ENCODE data around the gene POU2F2. TPM values are rescaled to one million over a fixed set of nuclear protein-coding genes. Genes with fewer than 3 reads are reported as not detected.

The POU2F2 gene
- total RNA-seq, 2 donors from 2014 or later, result 1.8 to 2.6 TPM

DNA sequence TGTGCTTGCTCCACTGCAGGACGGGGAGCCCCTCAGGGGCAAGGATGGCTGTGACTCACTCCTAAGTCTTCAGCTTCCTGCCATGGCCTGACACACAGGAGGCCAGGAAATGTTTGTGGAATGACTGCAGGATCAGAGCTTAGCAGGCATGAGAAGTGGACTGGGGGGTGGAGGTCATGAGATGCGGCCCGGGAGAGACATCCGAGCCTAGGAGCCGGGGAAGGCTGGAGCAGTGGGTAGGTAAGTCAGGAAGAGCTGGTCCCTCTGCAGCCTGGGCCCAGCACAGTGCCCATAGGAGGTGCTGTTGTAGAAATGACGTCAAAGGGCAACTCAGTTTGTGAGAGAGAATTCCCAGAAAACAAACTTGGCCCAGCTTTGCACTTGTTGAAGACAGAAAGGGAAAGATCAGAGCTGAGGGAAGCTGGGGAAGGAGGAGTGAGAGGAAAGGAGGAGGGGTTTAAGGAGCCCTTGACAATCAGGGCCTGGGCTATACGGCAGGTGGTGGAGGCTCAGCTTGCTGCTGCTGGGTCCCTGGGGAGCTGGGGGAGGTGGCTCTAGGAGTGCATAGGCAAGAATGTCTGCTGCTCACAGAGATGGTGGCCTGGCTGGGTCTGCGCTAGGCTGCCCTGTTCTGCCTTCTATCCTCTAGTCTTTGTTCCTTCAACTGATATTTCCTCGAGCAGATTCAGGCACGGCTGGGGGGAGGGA lies 18.5 kb downstream of the POU2F2 start:
- H3K27me3 ChIP-seq (ENCODE audit: control insufficient read depth, insufficient read depth, low read length, poor library complexity, severe bottlenecking), result no peaks in the 10 kb centered on the region
- Mint-ChIP-seq H3K9me3 (no peaks in the 10 kb centered on the region), H3K36me3 (ENCODE audit: low read depth) (no peaks in the 10 kb centered on the region), H3K4me3 (no peak overlapping the region), H3K27ac (peak overlapping the region; percentile 5), H3K4me1 (peaks cover 9% of the 10 kb centered on the region), H3K27me3 (ENCODE audit: insufficient read depth) (peaks cover 2% of the 10 kb centered on the region)
- H3K9me3 ChIP-seq (ENCODE audit: control insufficient read depth, low read length), result no peaks in the 10 kb centered on the region
- TF ChIP-seq, protein P1, sequence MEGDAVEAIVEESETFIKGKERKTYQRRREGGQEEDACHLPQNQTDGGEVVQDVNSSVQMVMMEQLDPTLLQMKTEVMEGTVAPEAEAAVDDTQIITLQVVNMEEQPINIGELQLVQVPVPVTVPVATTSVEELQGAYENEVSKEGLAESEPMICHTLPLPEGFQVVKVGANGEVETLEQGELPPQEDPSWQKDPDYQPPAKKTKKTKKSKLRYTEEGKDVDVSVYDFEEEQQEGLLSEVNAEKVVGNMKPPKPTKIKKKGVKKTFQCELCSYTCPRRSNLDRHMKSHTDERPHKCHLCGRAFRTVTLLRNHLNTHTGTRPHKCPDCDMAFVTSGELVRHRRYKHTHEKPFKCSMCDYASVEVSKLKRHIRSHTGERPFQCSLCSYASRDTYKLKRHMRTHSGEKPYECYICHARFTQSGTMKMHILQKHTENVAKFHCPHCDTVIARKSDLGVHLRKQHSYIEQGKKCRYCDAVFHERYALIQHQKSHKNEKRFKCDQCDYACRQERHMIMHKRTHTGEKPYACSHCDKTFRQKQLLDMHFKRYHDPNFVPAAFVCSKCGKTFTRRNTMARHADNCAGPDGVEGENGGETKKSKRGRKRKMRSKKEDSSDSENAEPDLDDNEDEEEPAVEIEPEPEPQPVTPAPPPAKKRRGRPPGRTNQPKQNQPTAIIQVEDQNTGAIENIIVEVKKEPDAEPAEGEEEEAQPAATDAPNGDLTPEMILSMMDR (conservative IDR thresholded peaks at IDR 0.05), result peak; percentile 62
- WGBS, 2 experiments (ENCODE audit: insufficient coverage in 1 of 2, insufficient read length in 1 of 2), result 44 to 63% methylated on average over 6 to 10 of the region's 10 CpGs
- H3K4me1 ChIP-seq (ENCODE audit: control insufficient read depth, insufficient read depth, low read length), result no peaks in the 10 kb centered on the region
- DNase-seq, result peak; percentile 84
- no peak overlapping the region for H3K9ac ChIP-seq (ENCODE audit: extremely low read depth, low read length, poor library complexity, severe bottlenecking)
- no peaks in the 10 kb centered on the region for H3K36me3 ChIP-seq (ENCODE audit: control insufficient read depth, insufficient read depth, low read length)
- no peak overlapping the region for H3K27ac ChIP-seq (ENCODE audit: low read depth, low read length)
- H3K4me3 ChIP-seq (ENCODE audit: low read length), result no peak overlapping the region

DNA sequence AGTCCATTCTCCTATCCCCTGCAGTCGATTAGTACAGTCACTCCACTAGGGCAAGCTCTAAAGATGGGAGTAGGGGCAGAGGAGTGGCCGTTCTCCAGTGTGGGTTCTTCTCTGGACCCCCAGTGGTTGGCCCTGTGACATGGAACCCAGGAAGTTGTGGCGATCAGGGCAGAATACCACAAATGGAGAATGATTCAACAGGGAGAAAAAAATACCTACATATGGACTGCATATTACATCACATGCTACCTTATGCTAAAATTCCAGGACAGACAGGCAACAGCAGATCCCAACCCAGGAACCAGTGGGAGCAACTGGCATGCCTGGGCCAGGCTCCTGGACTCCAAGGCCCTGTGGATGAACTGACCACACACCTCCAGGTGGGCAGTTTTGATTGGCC lies 20.4 kb downstream of the POU2F2 start:
- Histone ChIP-seq H3K4me3 (ENCODE audit: low read length) (no peak overlapping the region), H3K36me3 (ENCODE audit: control insufficient read depth, insufficient read depth, low read length) (no peaks in the 10 kb centered on the region), H3K9me3 (ENCODE audit: control insufficient read depth, low read length) (no peaks in the 10 kb centered on the region), H3K4me1 (ENCODE audit: control insufficient read depth, insufficient read depth, low read length) (no peaks in the 10 kb centered on the region), H3K27ac (ENCODE audit: low read depth, low read length) (no peak overlapping the region), H3K27me3 (ENCODE audit: control insufficient read depth, insufficient read depth, low read length, poor library complexity, severe bottlenecking) (no peaks in the 10 kb centered on the region), H3K9ac (ENCODE audit: extremely low read depth, low read length, poor library complexity, severe bottlenecking) (no peak overlapping the region)
- Mint-ChIP-seq H3K4me3 (no peak overlapping the region), H3K4me1 (peaks cover 9% of the 10 kb centered on the region), H3K27ac (no peak overlapping the region), H3K27me3 (ENCODE audit: insufficient read depth) (peaks cover 2% of the 10 kb centered on the region), H3K9me3 (no peaks in the 10 kb centered on the region), H3K36me3 (ENCODE audit: low read depth) (no peaks in the 10 kb centered on the region)
- DNase-seq, result no peak
- TF ChIP-seq, protein P1 (conservative IDR thresholded peaks at IDR 0.05), result no peak
- WGBS, 2 experiments (ENCODE audit: insufficient coverage in 1 of 2, insufficient read length in 1 of 2), result 92% methylated on average over 2 to 3 of the region's 3 CpGs

DNA sequence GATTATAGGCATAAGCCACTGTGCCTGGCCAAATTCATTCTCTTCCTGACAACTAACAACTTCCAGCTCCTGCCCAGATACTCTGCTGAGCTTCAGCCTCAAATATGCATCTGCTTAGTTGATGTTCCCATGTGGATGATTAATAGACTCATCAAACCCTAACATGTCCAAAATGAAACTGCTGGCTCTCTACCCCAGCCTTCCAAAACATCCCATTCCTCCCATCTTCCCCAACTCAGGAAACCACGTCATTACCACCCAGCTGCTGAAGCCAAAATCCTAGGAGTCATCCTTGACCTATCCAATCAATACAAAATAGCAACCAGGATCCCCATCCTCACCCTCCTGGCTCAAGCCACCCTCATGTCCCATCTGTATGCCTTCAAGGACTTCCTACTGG lies 20.9 kb downstream of the POU2F2 start:
- Mint-ChIP-seq H3K27ac (no peak overlapping the region), H3K27me3 (ENCODE audit: insufficient read depth) (peaks cover 4% of the 10 kb centered on the region), H3K4me1 (peaks cover 9% of the 10 kb centered on the region), H3K9me3 (no peaks in the 10 kb centered on the region), H3K36me3 (ENCODE audit: low read depth) (no peaks in the 10 kb centered on the region), H3K4me3 (no peak overlapping the region)
- DNase-seq, result no peak
- no peaks in the 10 kb centered on the region for H3K4me1 ChIP-seq (ENCODE audit: control insufficient read depth, insufficient read depth, low read length)
- H3K27me3 ChIP-seq (ENCODE audit: control insufficient read depth, insufficient read depth, low read length, poor library complexity, severe bottlenecking), result peaks cover 3% of the 10 kb centered on the region
- WGBS, 2 experiments (ENCODE audit: insufficient coverage in 1 of 2, insufficient read length in 1 of 2), result 92 to 100% methylated on average over 1 of the region's 1 CpG
- no peak overlapping the region for H3K27ac ChIP-seq (ENCODE audit: low read depth, low read length)
- TF ChIP-seq, protein P1 (conservative IDR thresholded peaks at IDR 0.05), result no peak
- H3K9ac ChIP-seq (ENCODE audit: extremely low read depth, low read length, poor library complexity, severe bottlenecking), result no peak overlapping the region
- H3K9me3 ChIP-seq (ENCODE audit: control insufficient read depth, low read length), result no peaks in the 10 kb centered on the region
- H3K4me3 ChIP-seq (ENCODE audit: low read length), result no peak overlapping the region
- no peaks in the 10 kb centered on the region for H3K36me3 ChIP-seq (ENCODE audit: control insufficient read depth, insufficient read depth, low read length)

Measured in endodermal cell (in vitro differentiated cells).